Nephron (organoid): ENCODE results near the gene MFSD11.
"Not testable (repeated sequence)": the region's sequence is repeated elsewhere in the genome, so short reads cannot be mapped to it uniquely, and the experiment has no call there.

Source experiments
- H3K27ac Mint-ChIP-seq, 3 experiments: 2 replicates each; pipeline ENCODE4 v1.8.0; 2020; ENCODE audit warnings: mixed read lengths in 3 of 3, mild to moderate bottlenecking in 2 of 3, moderate library complexity in 1 of 3
- H3K27me3 Mint-ChIP-seq: 2 replicates; pipeline ENCODE4 v1.8.0; 2021; ENCODE audit warnings: low read depth, mild to moderate bottlenecking, moderate library complexity, mixed read lengths
- H3K36me3 Mint-ChIP-seq: 2 replicates; pipeline ENCODE4 v1.8.0; 2020; ENCODE audit warnings: low read depth, mixed read lengths
- H3K4me1 Mint-ChIP-seq: 2 replicates; pipeline ENCODE4 v1.8.0; 2020; ENCODE audit warnings: mixed read lengths
- H3K4me3 Mint-ChIP-seq, 3 experiments: 2 replicates each; pipeline ENCODE4 v1.8.0; 2020; ENCODE audit warnings: mild to moderate bottlenecking in 3 of 3, mixed read lengths in 3 of 3, moderate library complexity in 2 of 3
- H3K9me3 Mint-ChIP-seq: 2 replicates; pipeline ENCODE4 v1.8.0; 2020; ENCODE audit warnings: mixed read lengths
- TF ChIP-seq, protein P1 (sequence below), 3 experiments: fragments of 200-600 bp; sonication (generic); IDR thresholded peaks; one replicate each; pipeline ENCODE4 v1.5.0; 2021; ENCODE audit warnings: antibody characterized with exemption in 3 of 3; ENCODE audit not compliant: unreplicated experiment in 3 of 3

Gene MFSD11

DNA sequence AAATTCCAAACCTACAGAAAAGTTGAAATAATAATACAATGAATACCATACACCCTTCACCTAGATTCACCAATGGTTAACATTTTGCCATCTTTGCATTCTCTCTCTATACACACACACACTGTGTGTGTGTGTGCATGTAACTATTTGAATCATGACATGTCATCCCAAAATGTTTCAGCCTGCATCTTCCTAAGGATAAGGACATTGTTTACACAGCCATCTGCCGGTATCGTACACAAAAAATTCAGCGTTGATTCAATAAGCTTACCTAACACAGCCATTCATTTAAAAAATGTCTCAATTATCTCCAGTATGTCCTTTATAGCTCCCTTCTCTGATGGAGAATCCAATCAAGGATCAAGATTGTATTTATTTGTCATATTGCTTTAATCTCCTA is 31.1 kb upstream of the MFSD11 start:
- TF ChIP-seq, protein P1, sequence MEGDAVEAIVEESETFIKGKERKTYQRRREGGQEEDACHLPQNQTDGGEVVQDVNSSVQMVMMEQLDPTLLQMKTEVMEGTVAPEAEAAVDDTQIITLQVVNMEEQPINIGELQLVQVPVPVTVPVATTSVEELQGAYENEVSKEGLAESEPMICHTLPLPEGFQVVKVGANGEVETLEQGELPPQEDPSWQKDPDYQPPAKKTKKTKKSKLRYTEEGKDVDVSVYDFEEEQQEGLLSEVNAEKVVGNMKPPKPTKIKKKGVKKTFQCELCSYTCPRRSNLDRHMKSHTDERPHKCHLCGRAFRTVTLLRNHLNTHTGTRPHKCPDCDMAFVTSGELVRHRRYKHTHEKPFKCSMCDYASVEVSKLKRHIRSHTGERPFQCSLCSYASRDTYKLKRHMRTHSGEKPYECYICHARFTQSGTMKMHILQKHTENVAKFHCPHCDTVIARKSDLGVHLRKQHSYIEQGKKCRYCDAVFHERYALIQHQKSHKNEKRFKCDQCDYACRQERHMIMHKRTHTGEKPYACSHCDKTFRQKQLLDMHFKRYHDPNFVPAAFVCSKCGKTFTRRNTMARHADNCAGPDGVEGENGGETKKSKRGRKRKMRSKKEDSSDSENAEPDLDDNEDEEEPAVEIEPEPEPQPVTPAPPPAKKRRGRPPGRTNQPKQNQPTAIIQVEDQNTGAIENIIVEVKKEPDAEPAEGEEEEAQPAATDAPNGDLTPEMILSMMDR (IDR thresholded peaks at IDR 0.05; ENCODE audit: unreplicated experiment in 3 of 3): no peak
- peaks cover 57% of the 10 kb centered on the region for H3K4me1 Mint-ChIP-seq
- H3K36me3 Mint-ChIP-seq: peaks cover 4% of the 10 kb centered on the region
- H3K27ac Mint-ChIP-seq: peak overlapping the region; percentile 26 to 68 (median 51)
- no peaks in the 10 kb centered on the region for H3K9me3 Mint-ChIP-seq
- peak overlapping the region in 2 of 3 experiments; percentile 28 to 34 for H3K4me3 Mint-ChIP-seq
- H3K27me3 Mint-ChIP-seq: no peaks in the 10 kb centered on the region

DNA sequence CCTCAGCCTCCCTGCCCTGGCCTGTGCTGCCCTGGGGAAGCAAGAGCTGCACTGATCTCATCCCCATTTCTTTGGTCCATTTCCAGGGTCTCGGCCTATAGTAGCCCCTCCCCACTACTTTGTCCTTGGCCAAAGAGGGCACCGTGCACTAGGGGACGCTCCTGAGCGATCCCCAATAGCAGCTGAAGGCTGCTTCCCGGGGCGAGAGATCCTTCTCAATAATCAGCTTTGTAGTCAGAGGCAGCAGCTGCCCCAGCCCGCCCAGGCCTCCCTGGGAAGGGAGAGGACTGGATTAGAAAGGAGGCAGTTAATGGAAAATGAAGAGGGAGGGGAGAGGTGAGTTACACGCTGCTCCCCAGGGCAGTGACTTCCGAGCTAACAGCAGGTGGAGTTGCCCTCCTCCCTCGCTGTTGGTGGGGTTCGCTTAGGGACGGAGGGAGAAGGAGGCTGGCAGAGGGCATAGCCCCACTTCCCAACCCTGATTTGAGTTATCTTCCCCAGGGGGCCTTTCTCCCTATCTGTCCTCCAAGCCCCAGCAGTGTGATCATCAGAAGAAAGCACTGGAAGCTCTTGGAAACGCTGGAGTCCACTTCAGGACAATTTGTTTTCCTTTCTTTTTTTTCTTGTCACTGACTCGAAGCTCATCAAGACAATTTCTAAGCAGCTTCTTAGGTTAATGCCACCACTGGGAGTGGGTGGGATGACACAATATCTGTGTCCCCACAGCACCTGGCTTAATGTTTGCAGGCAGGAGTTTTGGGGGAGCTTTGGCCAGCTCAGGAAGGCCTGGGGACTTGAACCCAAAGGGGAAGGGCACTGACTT is 29.7 kb upstream of the MFSD11 start:
- H3K27ac Mint-ChIP-seq: peak overlapping the region; percentile 80 to 97 (median 92)
- no peaks in the 10 kb centered on the region for H3K27me3 Mint-ChIP-seq
- H3K4me3 Mint-ChIP-seq: peak overlapping the region; percentile 83 to 88 (median 87)
- peaks cover 48% of the 10 kb centered on the region for H3K4me1 Mint-ChIP-seq
- TF ChIP-seq, protein P1 (IDR thresholded peaks at IDR 0.05; ENCODE audit: unreplicated experiment in 3 of 3): peak; percentile 18 to 48 (median 34)
- peaks cover 7% of the 10 kb centered on the region for H3K36me3 Mint-ChIP-seq
- no peaks in the 10 kb centered on the region for H3K9me3 Mint-ChIP-seq

DNA sequence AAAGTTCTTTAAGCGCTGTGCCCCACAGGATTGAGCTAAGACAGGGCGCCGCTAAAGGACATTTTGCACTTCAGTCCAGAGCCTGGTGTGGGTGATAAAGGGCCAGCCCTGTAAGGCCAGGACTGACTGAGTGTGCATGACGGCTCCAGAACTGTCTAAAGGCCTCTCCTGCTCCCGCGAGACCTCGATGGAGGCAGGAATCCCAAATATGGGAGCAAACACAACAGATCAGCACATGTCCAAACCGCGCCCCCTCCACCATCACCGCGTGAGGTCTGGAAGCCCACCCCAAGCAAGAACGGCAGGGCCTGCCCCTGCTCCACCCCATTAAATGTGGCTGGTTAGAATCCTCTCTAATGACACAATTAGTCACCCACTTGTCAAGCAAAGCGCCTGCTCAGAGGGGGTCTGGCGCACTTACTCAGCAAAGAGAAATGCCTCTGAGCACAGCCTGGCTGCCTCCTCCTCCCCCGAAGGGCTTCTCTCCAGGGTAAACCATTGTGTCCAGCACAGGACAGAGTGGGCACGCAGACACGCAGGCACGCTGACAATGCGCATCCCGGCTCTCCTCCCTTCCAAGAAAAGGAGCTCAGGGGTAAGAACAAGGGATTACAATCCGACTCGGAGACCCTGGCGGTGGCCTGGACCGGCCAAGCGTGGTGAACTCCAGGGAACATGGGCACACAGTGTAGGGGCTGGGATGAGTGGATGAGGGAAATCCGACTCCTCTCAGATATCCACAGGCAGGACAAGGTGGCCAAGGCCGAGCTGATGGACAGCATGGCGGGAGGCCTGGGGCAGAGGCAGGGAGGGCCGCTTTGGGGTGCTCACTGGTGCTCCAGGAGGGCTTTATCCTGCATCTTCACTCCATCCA is 28.6 kb upstream of the MFSD11 start:
- Mint-ChIP-seq H3K27ac (peak overlapping the region; percentile 80 to 97 (median 92)), H3K9me3 (no peaks in the 10 kb centered on the region), H3K27me3 (no peaks in the 10 kb centered on the region), H3K36me3 (peaks cover 18% of the 10 kb centered on the region), H3K4me3 (peak overlapping the region; percentile 83 to 88 (median 87)), H3K4me1 (peaks cover 48% of the 10 kb centered on the region)
- TF ChIP-seq, protein P1 (IDR thresholded peaks at IDR 0.05; ENCODE audit: unreplicated experiment in 3 of 3): no peak

DNA sequence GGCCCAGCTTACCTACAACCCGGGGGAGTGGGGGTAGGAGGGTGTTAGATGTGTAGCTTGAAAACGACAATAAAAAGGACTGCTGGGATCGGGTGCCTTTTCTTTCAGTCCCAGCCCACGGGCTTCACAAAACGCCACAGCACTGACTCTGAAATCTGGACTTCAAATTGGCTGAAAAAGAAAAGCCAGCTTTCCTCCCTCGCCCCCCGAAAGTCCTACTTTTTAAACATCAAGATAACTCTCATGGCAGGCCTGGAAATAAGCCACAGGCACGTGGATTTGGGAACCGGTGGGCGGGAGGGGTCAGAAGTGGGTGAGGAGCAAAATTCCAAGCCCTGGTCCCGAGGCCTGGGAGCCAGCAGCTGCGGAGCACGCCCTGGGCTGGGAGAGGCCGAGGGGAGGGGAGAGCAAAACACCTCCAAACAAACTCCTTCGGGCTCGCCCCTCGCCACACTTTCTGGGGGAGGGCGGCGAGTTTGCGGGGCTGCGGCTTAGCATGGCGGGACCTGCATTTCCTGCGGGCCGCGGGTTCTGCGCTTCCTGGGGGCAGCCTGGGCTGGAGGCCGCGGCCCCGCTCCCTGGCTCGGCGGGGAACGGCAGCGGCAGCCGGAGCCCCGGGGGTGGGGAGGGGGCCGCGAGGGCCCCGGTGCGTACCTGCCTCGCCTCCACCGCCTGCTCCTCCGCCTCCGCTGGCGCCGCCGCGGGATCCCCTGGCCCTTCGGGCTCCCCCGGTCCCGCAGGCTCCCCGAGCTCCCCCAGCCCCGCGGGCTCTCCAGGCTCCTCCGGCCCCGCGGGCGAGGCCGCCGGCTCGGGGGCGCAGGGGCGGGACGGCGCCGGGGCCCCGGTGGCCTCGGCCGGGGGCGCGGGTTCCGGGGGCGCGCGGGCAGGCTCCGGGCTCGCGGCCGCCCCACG is 27.7 kb upstream of the MFSD11 start:
- Mint-ChIP-seq H3K27ac (peak overlapping the region; percentile 80 to 97 (median 92)), H3K4me1 (peaks cover 47% of the 10 kb centered on the region), H3K4me3 (peak overlapping the region; percentile 83 to 88 (median 87)), H3K36me3 (peaks cover 24% of the 10 kb centered on the region)
- not testable (repeated sequence) for H3K9me3 Mint-ChIP-seq, H3K27me3 Mint-ChIP-seq

GRCh38 chr17:76710863-76711611 is 26.9 kb upstream of the MFSD11 start, which contains the start of gene MXRA7:
Gene MXRA7 (minus strand): TSS chr17:76710965. CDS start chr17:76710946, 19 bp downstream.
- peak within 1 kb of the TSS; percentile 80 to 97 (median 92) for H3K27ac Mint-ChIP-seq
- no peaks in the 10 kb centered on the region for H3K9me3 Mint-ChIP-seq
- peaks cover 30% of the 10 kb centered on the region for H3K36me3 Mint-ChIP-seq
- peaks cover 45% of the 10 kb centered on the region for H3K4me1 Mint-ChIP-seq
- no peaks in the 10 kb centered on the region for H3K27me3 Mint-ChIP-seq
- peak within 1 kb of the TSS; percentile 87 to 92 (median 91) for H3K4me3 Mint-ChIP-seq
- TF ChIP-seq, protein P1 (IDR thresholded peaks at IDR 0.05; ENCODE audit: unreplicated experiment in 3 of 3): no peak

GRCh38 chr17:76712321-76712720 is 25.6 kb upstream of the MFSD11 start:
- H3K9me3 Mint-ChIP-seq, H3K27me3 Mint-ChIP-seq, H3K27ac Mint-ChIP-seq: not testable (repeated sequence)
- Mint-ChIP-seq H3K4me1 (peaks cover 39% of the 10 kb centered on the region), H3K4me3 (peak overlapping the region; percentile 6 to 45 (median 36)), H3K36me3 (peaks cover 41% of the 10 kb centered on the region)
